Progenitor cell of endocrine pancreas (in vitro differentiated cells): ENCODE results near the gene PRDM16. TPM values are rescaled to one million over a fixed set of nuclear protein-coding genes. Genes with fewer than 3 reads are reported as not detected.

Experiments used
- DNase-seq: peaks from one replicate; pipeline ENCODE4 v3.0.0; 2021; ENCODE audit warnings: low spot score; ENCODE audit not compliant: unreplicated experiment
- H3K27ac Mint-ChIP-seq: 2 replicates; pipeline ENCODE4 v1.8.0; 2021; ENCODE audit warnings: mild to moderate bottlenecking, moderate library complexity, mixed read lengths
- H3K27me3 Mint-ChIP-seq: 2 replicates; pipeline ENCODE4 v1.8.0; 2021; ENCODE audit warnings: mixed read lengths
- H3K36me3 Mint-ChIP-seq: 2 replicates; pipeline ENCODE4 v1.8.0; 2022; ENCODE audit warnings: mixed read lengths; ENCODE audit not compliant: insufficient read depth
- H3K4me1 Mint-ChIP-seq: 2 replicates; pipeline ENCODE4 v1.8.0; 2021; ENCODE audit warnings: low read depth, mixed read lengths
- H3K4me3 Mint-ChIP-seq: 2 replicates; pipeline ENCODE4 v1.8.0; 2021; ENCODE audit warnings: low read depth, mild to moderate bottlenecking, moderate library complexity, mixed read lengths
- H3K9me3 Mint-ChIP-seq: 2 replicates; pipeline ENCODE4 v1.8.0; 2021; ENCODE audit warnings: low read depth, mixed read lengths
- total RNA-seq: library from RNA; stranded (reverse); gene quantifications from 2 replicates; pipeline ENCODE4 v1.2.1, GENCODE V29; 2021
- TF ChIP-seq, protein P1 (sequence below): fragments of 200-600 bp; sonication (generic); IDR thresholded peaks from one replicate; pipeline ENCODE4 v1.5.0; 2021; ENCODE audit warnings: antibody characterized with exemption, mild to moderate bottlenecking; ENCODE audit not compliant: unreplicated experiment

The PRDM16 gene
- total RNA-seq, 1 donor from 2014 or later = 69.1 TPM

DNA sequence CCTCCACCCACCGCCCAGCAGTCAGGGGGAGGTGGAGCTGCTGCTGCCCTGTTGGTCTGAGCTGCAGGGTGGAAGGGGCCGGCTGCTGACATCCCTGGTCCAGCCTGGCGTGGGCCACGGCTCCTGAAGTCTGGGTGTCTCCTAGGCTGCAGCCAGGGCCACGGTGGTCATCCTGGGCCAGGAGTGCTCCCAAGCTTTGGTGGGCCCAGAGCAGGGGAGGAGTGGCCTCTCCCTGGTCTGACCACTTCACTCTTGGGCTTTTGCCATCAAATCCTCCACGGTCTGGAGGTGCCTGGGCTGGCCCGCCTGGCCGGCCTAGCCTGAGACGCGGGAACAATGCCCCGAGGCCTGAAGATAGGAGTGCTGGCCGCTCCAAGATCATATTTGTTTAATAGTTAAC, 5.8 kb downstream of the PRDM16 start:
- no peaks in the 10 kb centered on the region for H3K9me3 Mint-ChIP-seq
- H3K27me3 Mint-ChIP-seq = no peaks in the 10 kb centered on the region
- H3K36me3 Mint-ChIP-seq = peaks cover 2% of the 10 kb centered on the region
- TF ChIP-seq, protein P1, sequence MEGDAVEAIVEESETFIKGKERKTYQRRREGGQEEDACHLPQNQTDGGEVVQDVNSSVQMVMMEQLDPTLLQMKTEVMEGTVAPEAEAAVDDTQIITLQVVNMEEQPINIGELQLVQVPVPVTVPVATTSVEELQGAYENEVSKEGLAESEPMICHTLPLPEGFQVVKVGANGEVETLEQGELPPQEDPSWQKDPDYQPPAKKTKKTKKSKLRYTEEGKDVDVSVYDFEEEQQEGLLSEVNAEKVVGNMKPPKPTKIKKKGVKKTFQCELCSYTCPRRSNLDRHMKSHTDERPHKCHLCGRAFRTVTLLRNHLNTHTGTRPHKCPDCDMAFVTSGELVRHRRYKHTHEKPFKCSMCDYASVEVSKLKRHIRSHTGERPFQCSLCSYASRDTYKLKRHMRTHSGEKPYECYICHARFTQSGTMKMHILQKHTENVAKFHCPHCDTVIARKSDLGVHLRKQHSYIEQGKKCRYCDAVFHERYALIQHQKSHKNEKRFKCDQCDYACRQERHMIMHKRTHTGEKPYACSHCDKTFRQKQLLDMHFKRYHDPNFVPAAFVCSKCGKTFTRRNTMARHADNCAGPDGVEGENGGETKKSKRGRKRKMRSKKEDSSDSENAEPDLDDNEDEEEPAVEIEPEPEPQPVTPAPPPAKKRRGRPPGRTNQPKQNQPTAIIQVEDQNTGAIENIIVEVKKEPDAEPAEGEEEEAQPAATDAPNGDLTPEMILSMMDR = no peak
- no peak overlapping the region for H3K4me3 Mint-ChIP-seq
- H3K4me1 Mint-ChIP-seq = peaks cover 43% of the 10 kb centered on the region
- DNase-seq = no peak
- no peak overlapping the region for H3K27ac Mint-ChIP-seq

DNA sequence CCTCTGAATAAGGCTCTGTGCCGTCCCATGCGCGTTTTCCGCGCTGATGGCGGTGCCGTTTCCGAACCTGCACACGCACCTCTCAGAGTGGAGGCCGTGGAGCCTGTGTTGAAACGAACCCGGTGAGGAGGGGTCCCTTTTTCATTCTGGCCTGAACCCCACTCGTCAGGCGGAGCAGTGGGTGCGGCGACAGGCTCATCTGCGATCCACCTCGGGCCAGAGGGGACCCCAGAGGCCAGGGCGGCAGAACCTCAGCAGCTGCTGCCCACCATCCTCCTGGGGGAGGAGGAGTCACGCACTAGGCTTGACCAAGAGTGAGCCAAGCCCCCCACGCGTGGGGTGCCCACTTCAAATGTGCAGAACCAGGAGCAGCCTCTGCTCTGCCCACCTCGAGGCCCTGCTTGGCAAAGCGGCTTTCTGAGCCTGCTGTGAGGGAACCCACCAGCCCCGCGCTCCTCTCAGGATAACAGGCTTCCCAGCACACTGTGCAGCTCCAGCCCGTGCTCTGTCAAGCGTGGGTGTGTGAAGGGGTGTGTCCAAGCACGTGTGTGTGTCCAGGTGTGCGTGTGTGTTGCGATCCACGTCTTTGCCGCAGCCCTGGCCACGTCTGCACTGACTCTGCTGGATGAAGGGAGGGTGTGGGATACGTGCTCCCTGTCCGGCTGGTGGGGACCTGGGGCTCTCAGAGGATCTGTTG, 6.8 kb downstream of the PRDM16 start:
- Mint-ChIP-seq H3K4me1 (peaks cover 52% of the 10 kb centered on the region), H3K27ac (peak overlapping the region; percentile 69), H3K36me3 (peaks cover 2% of the 10 kb centered on the region), H3K9me3 (no peaks in the 10 kb centered on the region), H3K27me3 (no peaks in the 10 kb centered on the region), H3K4me3 (no peak overlapping the region)
- no peak for DNase-seq
- TF ChIP-seq, protein P1 = no peak

DNA sequence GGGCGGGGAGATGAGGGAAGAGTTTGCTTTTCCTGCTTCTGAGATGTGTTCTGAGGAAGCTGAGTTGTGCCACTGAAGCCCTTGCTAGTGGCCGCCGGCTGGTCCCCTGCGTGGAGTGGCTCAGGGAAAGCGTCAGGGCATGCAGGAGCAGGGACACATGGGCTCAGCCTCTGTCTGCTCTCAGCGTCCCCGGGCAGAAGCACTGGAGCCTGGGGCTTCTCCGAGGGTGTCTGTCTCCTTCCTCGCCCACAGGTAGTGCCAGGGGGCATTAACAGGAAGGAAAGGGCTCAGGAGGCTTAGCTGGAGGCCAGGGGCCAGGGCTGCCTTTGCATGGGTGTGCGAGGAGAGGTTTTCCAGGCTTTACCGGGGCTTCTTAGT, 7.3 kb downstream of the PRDM16 start:
- Mint-ChIP-seq H3K4me3 (no peak overlapping the region), H3K27me3 (no peaks in the 10 kb centered on the region), H3K27ac (peak overlapping the region; percentile 69)

DNA sequence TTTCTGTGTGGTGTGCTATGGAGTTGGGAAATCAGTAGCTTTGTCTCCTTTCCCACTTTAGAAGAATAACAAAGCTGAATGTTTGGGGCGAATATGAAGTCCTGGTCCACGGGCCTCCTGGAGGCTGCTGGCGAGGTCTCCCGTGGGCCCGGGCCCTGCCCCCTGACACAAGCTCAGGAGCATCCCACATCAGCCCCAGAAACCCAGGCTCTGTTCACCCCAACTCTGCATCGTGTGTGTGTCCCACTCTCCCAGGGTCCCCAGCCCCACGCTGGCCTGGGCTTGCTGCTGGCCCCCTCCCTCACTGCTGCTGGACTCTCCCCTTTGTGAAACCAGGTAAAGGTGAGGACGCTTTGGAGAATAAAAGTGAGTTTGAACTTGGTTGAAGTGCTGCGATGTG, 8.1 kb downstream of the PRDM16 start:
- Mint-ChIP-seq H3K9me3 (no peaks in the 10 kb centered on the region), H3K36me3 (peaks cover 2% of the 10 kb centered on the region), H3K27ac (no peak overlapping the region), H3K27me3 (no peaks in the 10 kb centered on the region), H3K4me1 (peaks cover 44% of the 10 kb centered on the region), H3K4me3 (no peak overlapping the region)
- TF ChIP-seq, protein P1 = no peak
- DNase-seq = no peak

More for the DNA sequence above, 7.3 kb downstream of the PRDM16 start:
- Mint-ChIP-seq H3K9me3 (no peaks in the 10 kb centered on the region), H3K36me3 (peaks cover 2% of the 10 kb centered on the region), H3K4me1 (peaks cover 50% of the 10 kb centered on the region)
- TF ChIP-seq, protein P1 = no peak
- DNase-seq = no peak

DNA sequence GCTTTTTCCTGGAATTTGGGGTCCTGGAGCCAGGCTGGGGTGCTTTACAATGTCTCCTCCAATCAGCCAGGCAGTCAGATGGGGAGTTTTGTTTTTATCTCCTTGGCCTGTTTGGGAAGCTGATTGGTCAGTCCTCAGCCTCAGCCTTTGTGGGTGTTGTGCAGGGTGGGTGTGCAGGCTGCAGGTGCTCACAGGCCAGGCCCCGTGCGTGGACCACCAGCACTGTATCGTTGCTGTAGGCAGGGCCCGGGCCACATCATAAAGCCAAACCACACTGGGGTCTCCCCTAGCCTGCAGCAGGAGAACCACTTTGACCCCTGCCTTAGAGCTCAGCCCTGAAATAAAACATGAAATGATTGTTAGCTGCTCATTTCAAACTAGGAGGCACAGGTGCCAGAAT, 8.6 kb downstream of the PRDM16 start:
- DNase-seq = no peak
- no peak overlapping the region for H3K27ac Mint-ChIP-seq
- H3K4me1 Mint-ChIP-seq = peaks cover 41% of the 10 kb centered on the region
- peaks cover 2% of the 10 kb centered on the region for H3K36me3 Mint-ChIP-seq
- no peak overlapping the region for H3K4me3 Mint-ChIP-seq
- no peaks in the 10 kb centered on the region for H3K9me3 Mint-ChIP-seq
- TF ChIP-seq, protein P1 = no peak
- H3K27me3 Mint-ChIP-seq = no peaks in the 10 kb centered on the region
